Activated CD8-positive, alpha-beta T cell treated with anti-CD3 and anti-CD28 coated beads for 36 hours (primary cell): ENCODE results near the gene KAZN. TPM values are rescaled to one million over a fixed set of nuclear protein-coding genes. Genes with fewer than 3 reads are reported as not detected.

Experiments used
- ATAC-seq: fragments of 200-7000 bp; cut with Tn5 transposase; one replicate; pipeline ENCODE4 v1.10.0; 2021; ENCODE audit warnings: mild to moderate bottlenecking, moderate library complexity
- CTCF ChIA-PET: fragments of 350-600 bp; sonication (Branson Sonifier 250); formaldehyde crosslinking; loops from one replicate; lab custom pipeline; 2021; ENCODE audit warnings: antibody characterized with exemption; lab: Charles Lee
- POLR2A ChIA-PET: fragments of 350-600 bp; sonication (Branson Sonifier 250); formaldehyde crosslinking; loops from one replicate; lab custom pipeline; 2021; ENCODE audit warnings: antibody characterized with exemption; lab: Charles Lee
- DNase-seq: peaks from one replicate; pipeline ENCODE4 v3.0.0-alpha.2; 2020
- H3K27ac Mint-ChIP-seq: one replicate; pipeline ENCODE4 v1.8.0; 2021; ENCODE audit warnings: mild to moderate bottlenecking, mixed read lengths
- H3K27me3 Mint-ChIP-seq: one replicate; pipeline ENCODE4 v1.8.0; 2021; ENCODE audit warnings: mixed read lengths
- H3K36me3 Mint-ChIP-seq: one replicate; pipeline ENCODE4 v1.8.0; 2021; ENCODE audit warnings: low read depth, mixed read lengths
- H3K4me1 Mint-ChIP-seq: one replicate; pipeline ENCODE4 v1.8.0; 2021; ENCODE audit warnings: low read depth, mixed read lengths
- H3K4me3 Mint-ChIP-seq: one replicate; pipeline ENCODE4 v1.8.0; 2021; ENCODE audit warnings: mild to moderate bottlenecking, moderate library complexity, mixed read lengths
- H3K9me3 Mint-ChIP-seq: one replicate; pipeline ENCODE4 v1.8.0; 2021; ENCODE audit warnings: mixed read lengths
- CTCF ChIP-seq: fragments of 200-600 bp; IDR thresholded peaks from one replicate; pipeline ENCODE4 v1.8.0; 2022; ENCODE audit warnings: antibody characterized with exemption, mild to moderate bottlenecking
- intact Hi-C: fragments of 100-400 bp; cut with micrococcal nuclease; formaldehyde crosslinking; loops from one replicate; pipeline ENCODE4 v1.10.0; 2022
- total RNA-seq, 2 experiments: library from RNA; stranded (reverse); gene quantifications; one replicate each; pipeline ENCODE4 v1.2.3, GENCODE V29; 2021

KAZN gene
- total RNA-seq, 2 experiments from 2014 or later, result 1.7 to 1.9 TPM

DNA sequence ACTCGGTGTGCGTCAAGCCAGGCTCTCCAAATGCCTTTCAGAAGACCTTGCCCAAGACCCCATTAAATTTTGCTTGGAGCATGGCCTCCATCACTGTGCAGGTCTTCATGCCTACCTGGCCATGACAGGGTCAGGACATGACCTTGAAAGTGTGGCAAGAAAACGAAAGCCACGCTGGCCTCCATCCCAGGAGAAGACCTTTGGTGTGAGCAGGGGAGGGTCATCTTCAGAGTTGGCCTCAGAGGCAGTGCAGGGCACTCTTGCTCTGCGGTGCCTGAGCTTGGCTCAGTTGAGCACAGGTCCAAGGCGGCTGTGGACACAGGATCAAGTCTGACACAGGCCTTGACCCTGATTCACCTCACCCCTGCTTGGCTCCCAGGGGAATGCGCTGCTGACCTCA, 373.6 kb downstream of the KAZN start:
- H3K36me3 Mint-ChIP-seq, result no peaks in the 10 kb centered on the region
- POLR2A ChIA-PET, result no interaction called here
- intact Hi-C loops, result no loop called here
- no peak for ATAC-seq
- no peak for TF ChIP-seq CTCF
- peaks cover 19% of the 10 kb centered on the region for H3K4me1 Mint-ChIP-seq
- H3K4me3 Mint-ChIP-seq, result no peak overlapping the region
- DNase-seq, result no peak
- peaks cover 2% of the 10 kb centered on the region for H3K27me3 Mint-ChIP-seq
- CTCF ChIA-PET, result no interaction called here
- peaks cover 12% of the 10 kb centered on the region for H3K9me3 Mint-ChIP-seq
- no peak overlapping the region for H3K27ac Mint-ChIP-seq

- TF ChIP-seq CTCF, result no peak
- peaks cover 17% of the 10 kb centered on the region for H3K4me1 Mint-ChIP-seq
- peaks cover 12% of the 10 kb centered on the region for H3K9me3 Mint-ChIP-seq
- H3K36me3 Mint-ChIP-seq, result no peaks in the 10 kb centered on the region
- ATAC-seq (no peak), DNase-seq (no peak)
- ChIA-PET CTCF (interaction anchor here (1.6 kb wide), 1 partner anchor 54 kb away, joined by 6 read pairs; no protein-coding TSS in a partner anchor), POLR2A (no interaction called here)
- H3K4me3 Mint-ChIP-seq, result no peak overlapping the region
- intact Hi-C loops, result no loop called here
- H3K27ac Mint-ChIP-seq, result no peak overlapping the region
- peaks cover 2% of the 10 kb centered on the region for H3K27me3 Mint-ChIP-seq
Measured at GRCh38 chr1:14973773-14974172, 375.3 kb downstream of the KAZN start.

GRCh38 chr1:14974361-14974760, 375.9 kb downstream of the KAZN start:
- POLR2A ChIA-PET, result no interaction called here
- Mint-ChIP-seq H3K4me1 (peaks cover 12% of the 10 kb centered on the region), H3K27ac (no peak overlapping the region)

GRCh38 chr1:14975119-14975518, 376.6 kb downstream of the KAZN start:
- H3K4me1 Mint-ChIP-seq, result peaks cover 10% of the 10 kb centered on the region
- TF ChIP-seq CTCF, result no peak
- POLR2A ChIA-PET, result no interaction called here
- H3K27ac Mint-ChIP-seq, result no peak overlapping the region
- no peaks in the 10 kb centered on the region for H3K36me3 Mint-ChIP-seq
- H3K4me3 Mint-ChIP-seq, result no peak overlapping the region
- intact Hi-C loops, result no loop called here
- ATAC-seq (no peak), DNase-seq (no peak)
- H3K27me3 Mint-ChIP-seq, result peaks cover 2% of the 10 kb centered on the region
- peaks cover 12% of the 10 kb centered on the region for H3K9me3 Mint-ChIP-seq
- CTCF ChIA-PET, result interaction anchor here (1.6 kb wide), 1 partner anchor 53 kb away, joined by 6 read pairs; no protein-coding TSS in a partner anchor

More at GRCh38 chr1:14974361-14974760, 375.9 kb downstream of the KAZN start:
- peaks cover 12% of the 10 kb centered on the region for H3K9me3 Mint-ChIP-seq
- intact Hi-C loops, result no loop called here
- CTCF ChIA-PET, result interaction anchor here (1.6 kb wide), 1 partner anchor 53 kb away, joined by 6 read pairs; no protein-coding TSS in a partner anchor
- TF ChIP-seq CTCF, result no peak
- H3K4me3 Mint-ChIP-seq, result no peak overlapping the region
- H3K36me3 Mint-ChIP-seq, result no peaks in the 10 kb centered on the region
- no peak for ATAC-seq
- H3K27me3 Mint-ChIP-seq, result peaks cover 2% of the 10 kb centered on the region
- no peak for DNase-seq

DNA sequence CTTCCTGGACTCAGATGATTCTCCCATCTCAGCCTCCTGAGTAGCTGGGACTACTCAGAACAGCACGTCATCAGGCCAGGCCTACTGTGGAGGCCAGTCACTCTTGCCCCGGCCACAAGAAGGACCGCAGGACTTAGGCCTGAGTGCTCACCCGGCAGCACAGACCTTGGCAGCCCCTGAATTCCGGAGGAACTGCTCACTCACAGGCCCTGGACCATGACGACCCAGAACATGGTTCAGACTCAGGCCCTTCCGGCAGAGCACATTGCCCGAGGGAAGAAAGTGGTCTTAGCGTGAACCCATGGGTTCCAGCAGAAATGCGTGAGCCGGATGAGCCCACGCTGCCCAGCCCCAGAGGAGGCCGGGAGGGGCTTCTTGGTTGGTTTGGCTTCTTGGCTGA, 377.8 kb downstream of the KAZN start:
- no peak for TF ChIP-seq CTCF
- POLR2A ChIA-PET, result no interaction called here
- Mint-ChIP-seq H3K36me3 (no peaks in the 10 kb centered on the region), H3K27me3 (peaks cover 2% of the 10 kb centered on the region), H3K27ac (no peak overlapping the region), H3K9me3 (peaks cover 12% of the 10 kb centered on the region), H3K4me3 (no peak overlapping the region), H3K4me1 (peaks cover 4% of the 10 kb centered on the region)
- DNase-seq, result no peak
- no peak for ATAC-seq
- intact Hi-C loops, result no loop called here
- CTCF ChIA-PET, result no interaction called here
